Glutamatergic neuron (in vitro differentiated cells): ENCODE results near the gene GTSE1. TPM values are rescaled to one million over a fixed set of nuclear protein-coding genes. Genes with fewer than 3 reads are reported as not detected.

Experiments
- DNase-seq: peaks from one replicate; pipeline ENCODE4 v3.0.0; 2022
- H3K27ac Mint-ChIP-seq: one replicate; pipeline ENCODE4 v1.8.0; 2020; ENCODE audit warnings: mild to moderate bottlenecking, mixed read lengths, inconsistent platforms; ENCODE audit not compliant: unreplicated experiment
- H3K27me3 Mint-ChIP-seq: one replicate; pipeline ENCODE4 v1.8.0; 2020; ENCODE audit warnings: mild to moderate bottlenecking, moderate library complexity, mixed read lengths, inconsistent platforms; ENCODE audit not compliant: unreplicated experiment
- H3K36me3 Mint-ChIP-seq: one replicate; pipeline ENCODE4 v1.8.0; 2020; ENCODE audit warnings: mild to moderate bottlenecking, mixed read lengths, inconsistent platforms; ENCODE audit not compliant: unreplicated experiment
- H3K4me1 Mint-ChIP-seq: one replicate; pipeline ENCODE4 v1.8.0; 2020; ENCODE audit warnings: mild to moderate bottlenecking, low read depth, mixed read lengths, inconsistent platforms; ENCODE audit not compliant: unreplicated experiment
- H3K4me3 Mint-ChIP-seq: one replicate; pipeline ENCODE4 v1.8.0; 2020; ENCODE audit warnings: mild to moderate bottlenecking, mixed read lengths, inconsistent platforms; ENCODE audit not compliant: unreplicated experiment
- H3K9me3 Mint-ChIP-seq: one replicate; pipeline ENCODE4 v1.8.0; 2020; ENCODE audit warnings: mild to moderate bottlenecking, moderate library complexity, mixed read lengths, inconsistent platforms; ENCODE audit not compliant: unreplicated experiment
- CTCF ChIP-seq: fragments of 200-600 bp; sonication (generic); IDR thresholded peaks from one replicate; pipeline ENCODE4 v1.5.0; 2021; ENCODE audit not compliant: partially characterized antibody, unreplicated experiment
- total RNA-seq: library from RNA; stranded (reverse); fragmentation: NEBNext Ultra II Directional; extraction: Animal tissue kit (Norgen Biotek cat#: 25700); gene quantifications from one replicate; pipeline ENCODE4 v1.2.1, GENCODE V29; 2021; ENCODE audit not compliant: unreplicated experiment

The GTSE1 gene
- total RNA-seq, 1 donor from 2014 or later, result 7.5 TPM

GRCh38 chr22:46373921-46374662 is 77.4 kb downstream of the GTSE1 start:
- peaks cover 5% of the 10 kb centered on the region for H3K36me3 Mint-ChIP-seq
- no peak overlapping the region for H3K4me3 Mint-ChIP-seq
- peaks cover 11% of the 10 kb centered on the region for H3K27me3 Mint-ChIP-seq
- no peak overlapping the region for H3K27ac Mint-ChIP-seq
- H3K9me3 Mint-ChIP-seq, result peaks cover 3% of the 10 kb centered on the region
- no peak for TF ChIP-seq CTCF
- peaks cover 2% of the 10 kb centered on the region for H3K4me1 Mint-ChIP-seq
- DNase-seq, result no peak

DNA sequence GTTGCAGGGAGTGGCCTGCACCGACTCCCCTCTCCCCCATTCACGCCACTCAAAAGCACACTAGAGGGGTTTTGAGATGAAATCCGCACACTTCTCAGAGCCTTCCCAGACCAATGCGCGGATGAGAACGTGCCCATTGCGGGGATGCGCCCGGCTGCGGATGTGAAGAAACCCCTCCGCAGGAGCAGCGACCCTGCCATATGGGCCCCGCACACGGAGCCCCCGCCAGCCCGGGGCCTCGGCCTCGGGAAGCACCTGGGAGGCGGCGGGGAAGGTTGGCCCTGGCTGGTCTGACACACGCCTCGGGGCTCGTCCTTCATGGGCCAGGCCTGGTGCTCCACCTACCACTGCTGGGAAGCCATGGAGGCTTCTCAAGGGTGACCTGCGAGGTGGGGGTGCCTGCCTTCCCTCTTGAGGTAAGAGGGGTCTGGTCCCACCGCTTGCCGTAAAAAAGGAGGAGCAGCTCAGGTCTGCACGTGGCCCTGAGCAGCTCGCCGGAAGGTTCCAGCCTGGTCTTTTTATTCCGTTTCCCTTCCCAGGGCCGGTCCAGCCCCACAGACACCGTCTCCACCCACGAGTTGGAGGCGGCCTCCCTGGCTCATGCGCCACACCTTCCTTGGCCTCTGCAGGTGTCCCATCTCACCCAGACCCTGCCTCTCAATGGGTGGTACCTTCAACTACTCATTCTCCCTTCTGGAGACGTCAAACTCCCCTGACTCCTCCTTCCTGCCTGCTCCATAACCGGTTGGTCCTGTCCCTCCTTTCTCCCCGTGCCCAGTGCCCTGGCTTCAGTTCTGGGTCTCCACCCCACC is 78.2 kb downstream of the GTSE1 start:
- peaks cover 11% of the 10 kb centered on the region for H3K27me3 Mint-ChIP-seq
- peaks cover 5% of the 10 kb centered on the region for H3K36me3 Mint-ChIP-seq
- H3K4me3 Mint-ChIP-seq, result no peak overlapping the region
- no peak overlapping the region for H3K27ac Mint-ChIP-seq
- peaks cover 3% of the 10 kb centered on the region for H3K9me3 Mint-ChIP-seq
- H3K4me1 Mint-ChIP-seq, result peaks cover 4% of the 10 kb centered on the region
- TF ChIP-seq CTCF, result no peak
- DNase-seq, result no peak

DNA sequence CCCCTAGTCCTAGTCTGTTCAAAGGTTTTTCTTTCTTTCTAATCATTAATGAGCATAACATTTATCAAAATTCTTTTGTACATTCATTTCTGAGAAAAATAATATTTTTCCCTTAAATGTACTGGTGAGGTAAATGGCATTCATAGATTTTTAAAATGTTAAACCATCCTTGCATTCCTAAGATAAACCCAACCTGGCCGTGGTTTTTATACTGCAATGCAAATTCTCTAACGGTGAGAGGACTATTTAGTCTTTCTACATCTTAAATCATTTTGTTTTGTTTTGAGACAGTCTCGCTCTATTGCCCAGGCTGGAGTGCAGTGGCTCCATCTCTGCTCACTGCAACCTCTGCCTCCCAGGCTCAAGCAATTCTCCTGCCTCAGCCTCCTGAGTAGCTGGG is 79.4 kb downstream of the GTSE1 start:
- no peak for DNase-seq
- Mint-ChIP-seq H3K4me1 (peaks cover 10% of the 10 kb centered on the region), H3K27me3 (peaks cover 8% of the 10 kb centered on the region), H3K4me3 (no peak overlapping the region), H3K9me3 (peaks cover 3% of the 10 kb centered on the region), H3K36me3 (peaks cover 5% of the 10 kb centered on the region), H3K27ac (no peak overlapping the region)
- no peak for TF ChIP-seq CTCF

DNA sequence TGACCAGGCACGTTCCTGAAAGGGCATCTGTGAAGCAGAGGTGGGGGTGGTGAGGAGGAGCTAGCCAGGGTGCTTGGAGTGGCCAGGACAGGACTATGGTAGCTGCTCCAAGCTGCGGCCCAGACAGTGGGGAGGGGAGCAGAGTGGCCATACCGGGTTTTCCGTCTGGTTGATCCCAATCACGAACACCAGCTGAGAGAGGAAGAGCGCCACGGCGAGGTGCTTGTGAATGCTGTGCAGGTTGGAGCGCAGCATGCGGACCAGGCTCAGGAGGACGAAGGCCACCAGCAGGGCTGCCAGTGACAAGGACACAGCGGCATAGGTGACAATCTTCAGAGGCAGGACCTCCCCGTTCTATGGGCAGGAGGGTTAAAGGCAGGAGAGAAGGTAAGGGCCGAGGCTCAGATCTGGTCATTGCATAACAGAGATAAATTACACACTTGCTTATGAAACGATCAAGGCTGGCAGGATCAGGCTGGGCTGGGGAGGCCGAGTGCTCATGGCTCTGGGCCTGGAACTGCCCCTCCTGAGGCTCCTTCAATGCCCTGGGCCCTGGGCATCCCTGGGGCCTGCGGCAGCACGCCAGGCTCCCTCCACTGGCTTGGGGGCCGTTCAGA is 80.3 kb downstream of the GTSE1 start:
- Mint-ChIP-seq H3K27ac (peak overlapping the region; percentile 55), H3K27me3 (peaks cover 5% of the 10 kb centered on the region), H3K4me1 (peaks cover 10% of the 10 kb centered on the region), H3K4me3 (no peak overlapping the region), H3K9me3 (peaks cover 3% of the 10 kb centered on the region), H3K36me3 (peaks cover 5% of the 10 kb centered on the region)
- no peak for TF ChIP-seq CTCF
- DNase-seq, result no peak
